GM19438 (cell line): ENCODE measurements around the gene TMEM243.
"Not testable (repeated sequence)": the region's sequence is repeated elsewhere in the genome, so short reads cannot be mapped to it uniquely, and the experiment has no call there.

Experiments used
- ATAC-seq: cut with Tn5 transposase; IDR thresholded peaks from one replicate; pipeline ENCODE4 v1.9.1; 2021; ENCODE audit warnings: low read depth; ENCODE audit not compliant: unreplicated experiment

The TMEM243 gene

DNA sequence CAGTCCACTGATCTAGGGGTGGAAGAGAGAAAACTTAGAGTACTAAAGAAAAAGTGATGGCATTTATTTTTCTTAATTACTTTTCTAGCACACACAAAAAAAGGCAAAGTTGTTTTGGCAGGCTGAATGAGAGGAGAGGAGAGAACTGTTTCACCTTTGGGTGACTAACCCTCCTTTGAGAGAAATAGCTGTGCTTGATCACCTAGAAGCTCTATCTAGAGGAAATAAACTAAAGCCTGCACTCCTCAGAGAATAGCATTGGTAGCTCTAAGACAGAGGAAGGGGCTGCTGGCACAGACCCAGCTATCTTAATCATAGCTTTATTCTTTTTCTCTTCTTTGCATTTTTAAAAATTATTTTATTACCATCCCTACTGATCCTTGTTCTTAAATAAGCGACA is 6.3 kb downstream of the TMEM243 start:
- no peak for ATAC-seq

DNA sequence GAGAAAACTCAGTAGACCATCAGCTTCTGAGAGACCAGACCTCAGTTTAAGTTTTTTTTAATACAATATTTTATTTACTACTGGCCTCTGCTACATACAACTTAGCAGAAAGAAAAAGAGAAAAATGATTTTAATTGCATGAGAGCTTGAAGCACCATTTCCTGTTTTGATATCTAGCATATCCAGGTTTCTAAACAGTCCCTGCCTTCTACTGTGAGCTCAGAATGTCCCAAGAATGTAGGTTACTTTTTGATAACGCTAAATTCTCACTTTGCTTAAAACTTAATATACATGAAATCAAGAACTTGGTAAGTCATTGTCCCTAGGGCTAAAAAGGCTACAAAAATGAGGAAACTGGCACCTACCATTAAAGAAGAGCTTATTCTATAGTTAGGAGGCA is 7.0 kb downstream of the TMEM243 start:
- ATAC-seq, result no peak

DNA sequence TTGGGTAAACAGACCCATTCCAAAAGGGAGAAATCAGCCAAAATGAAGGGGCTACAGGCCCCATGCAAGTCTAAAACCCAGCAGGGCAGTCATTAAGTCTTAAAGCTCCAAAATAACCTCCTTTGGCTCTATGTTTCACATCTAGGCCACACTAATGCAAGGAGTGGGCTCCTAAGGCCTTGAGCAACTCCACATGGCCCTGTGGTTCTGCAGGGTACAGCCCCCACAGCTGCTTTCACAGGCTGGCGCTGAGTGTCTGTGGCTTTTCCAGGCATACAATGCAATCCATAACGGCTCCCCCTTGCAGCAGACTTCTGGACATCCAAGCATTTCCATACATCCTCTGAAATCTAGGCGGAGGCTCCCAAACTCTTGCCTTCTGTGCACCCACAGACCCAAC is 9.0 kb downstream of the TMEM243 start:
- ATAC-seq, result no peak

DNA sequence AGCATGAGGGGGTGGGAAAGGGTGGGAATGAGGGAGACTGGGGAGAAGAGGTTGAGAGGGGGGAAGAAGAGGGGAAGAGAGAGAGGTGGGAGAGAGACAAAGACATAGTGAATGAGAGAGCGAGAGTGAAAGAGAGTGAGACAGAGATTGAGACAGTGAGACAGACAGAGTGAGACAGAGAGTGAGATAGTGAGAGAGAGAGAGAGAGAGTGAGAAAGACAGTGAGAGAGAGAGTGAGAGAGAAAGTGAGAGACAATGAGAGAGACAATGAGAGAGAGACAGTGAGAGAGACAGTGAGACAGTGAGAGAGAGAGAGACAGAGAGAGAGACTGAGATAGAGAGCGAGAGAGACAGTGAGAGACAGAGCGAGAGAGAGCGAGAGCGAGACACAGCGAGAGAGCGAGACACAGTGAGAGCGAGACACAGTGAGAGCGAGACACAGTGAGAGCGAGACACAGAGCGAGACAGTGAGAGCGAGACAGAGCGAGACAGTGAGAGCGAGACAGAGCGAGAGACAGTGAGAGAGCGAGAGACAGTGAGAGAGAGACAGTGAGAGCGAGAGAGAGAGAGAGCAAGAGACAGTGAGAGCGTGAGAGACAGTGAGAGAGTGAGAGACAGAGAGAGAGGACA is 10.1 kb downstream of the TMEM243 start:
- no peak for ATAC-seq

DNA sequence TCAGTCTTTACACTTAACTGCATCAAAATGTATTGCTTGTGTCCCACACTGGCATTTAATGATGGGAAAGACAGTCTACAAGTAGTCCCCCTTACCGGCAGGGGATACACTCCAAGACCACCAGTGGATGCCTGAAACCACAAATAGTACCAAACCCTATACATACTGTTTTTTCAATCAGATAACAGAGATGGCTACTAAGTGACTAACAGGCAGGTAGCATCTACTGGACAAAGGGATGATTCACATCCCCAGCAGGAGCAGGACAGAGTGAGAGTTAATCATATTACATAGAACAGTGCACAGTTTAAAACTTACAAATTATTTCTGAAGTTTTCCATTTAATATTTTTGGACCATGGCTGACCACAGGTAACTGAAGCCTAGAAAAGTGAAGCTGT is 13.2 kb downstream of the TMEM243 start:
- no peak for ATAC-seq

DNA sequence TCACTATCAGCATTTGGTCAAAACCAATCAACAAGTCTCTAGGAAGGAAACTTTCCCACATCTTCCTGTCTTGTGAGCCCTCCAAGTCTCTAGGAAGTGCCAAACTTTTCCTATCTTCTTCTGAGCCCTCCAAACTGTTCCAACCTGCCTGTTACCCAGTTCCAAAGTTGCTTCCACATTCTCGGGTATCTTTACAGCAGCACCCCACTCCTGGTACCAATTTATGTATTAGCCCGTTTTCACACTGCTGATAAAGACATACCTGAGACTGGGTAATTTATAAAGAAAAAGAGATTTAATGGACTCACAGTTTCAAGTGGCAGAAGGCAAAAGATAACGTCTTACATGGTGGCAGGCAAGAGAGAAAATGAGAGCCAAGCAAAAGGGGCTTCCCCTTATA is 13.8 kb downstream of the TMEM243 start:
- not testable (repeated sequence) for ATAC-seq

DNA sequence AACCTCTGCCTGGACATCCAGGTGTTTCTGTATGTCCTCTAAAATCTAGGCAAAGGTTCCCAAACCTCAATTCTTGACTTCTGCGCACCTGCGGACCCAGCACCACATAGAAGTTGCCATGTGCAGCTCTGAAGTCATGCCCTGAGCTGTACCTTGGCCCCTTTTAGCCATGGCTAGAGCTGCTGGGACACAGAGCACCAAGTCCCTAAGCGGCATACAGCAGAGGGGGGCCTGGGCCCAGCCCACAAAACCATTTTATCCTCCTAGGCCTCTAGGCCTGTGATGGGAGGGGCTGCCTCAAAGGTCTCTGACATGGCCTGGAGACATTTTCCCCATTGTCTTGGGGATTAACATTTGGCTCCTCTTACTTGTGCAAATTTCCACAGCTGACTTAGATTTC is 14.6 kb downstream of the TMEM243 start:
- no peak for ATAC-seq

DNA sequence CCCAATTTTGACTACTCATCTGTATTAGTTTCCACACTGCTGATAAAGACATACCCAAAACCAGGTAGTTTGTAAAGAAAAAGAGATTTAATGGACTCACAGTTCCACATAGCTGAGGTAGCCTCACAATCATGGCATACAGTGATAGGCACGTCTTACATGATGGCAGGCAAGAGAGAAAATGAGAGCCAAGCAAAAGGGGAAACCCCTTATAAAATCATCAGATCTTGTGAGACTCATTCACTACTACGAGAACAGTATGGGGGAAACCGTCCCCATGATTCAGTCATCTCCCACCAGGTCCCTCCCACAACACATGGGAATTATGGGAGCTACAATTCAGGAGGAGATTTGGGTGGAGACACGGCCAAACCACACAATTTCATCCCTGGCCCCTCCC is 15.6 kb downstream of the TMEM243 start:
- not testable (repeated sequence) for ATAC-seq

DNA sequence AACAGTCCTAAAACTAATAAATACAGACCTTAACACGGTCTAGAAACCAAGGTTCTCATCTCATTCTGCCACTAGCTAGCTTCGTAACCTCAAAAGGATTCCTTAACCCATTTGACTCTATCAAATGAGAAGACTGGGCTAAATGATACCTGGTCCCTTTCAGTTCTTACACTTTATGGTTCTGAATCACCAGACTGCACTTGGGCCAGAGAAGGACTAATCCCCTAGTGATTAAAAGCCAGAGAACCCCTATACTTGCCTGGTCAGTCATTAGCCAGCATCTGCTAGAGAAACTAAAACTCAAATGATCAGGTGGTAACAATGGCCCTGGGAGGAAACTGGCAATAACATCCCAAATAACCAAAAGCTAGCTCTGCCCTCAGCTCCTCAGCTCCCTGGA is 16.8 kb downstream of the TMEM243 start:
- ATAC-seq, result no peak

DNA sequence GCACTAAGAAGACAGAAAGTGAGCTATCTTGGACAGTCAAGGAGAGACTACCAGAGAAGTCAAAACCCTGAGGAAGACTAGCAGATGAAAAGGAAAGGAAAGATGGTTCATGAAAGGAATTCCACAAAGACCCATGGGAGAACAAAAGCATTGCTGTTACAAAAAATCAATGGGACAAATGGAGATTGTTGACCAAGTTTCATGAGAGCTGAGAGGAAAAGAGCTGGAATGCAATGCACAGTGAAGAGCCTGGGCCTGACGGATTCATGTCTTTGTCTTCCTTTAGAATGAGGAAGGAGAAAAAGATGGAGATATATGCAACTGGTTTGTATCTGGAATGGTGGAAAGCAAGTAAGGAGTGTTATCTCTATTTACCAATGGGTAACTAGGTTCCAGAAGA is 17.3 kb downstream of the TMEM243 start:
- ATAC-seq, result no peak

DNA sequence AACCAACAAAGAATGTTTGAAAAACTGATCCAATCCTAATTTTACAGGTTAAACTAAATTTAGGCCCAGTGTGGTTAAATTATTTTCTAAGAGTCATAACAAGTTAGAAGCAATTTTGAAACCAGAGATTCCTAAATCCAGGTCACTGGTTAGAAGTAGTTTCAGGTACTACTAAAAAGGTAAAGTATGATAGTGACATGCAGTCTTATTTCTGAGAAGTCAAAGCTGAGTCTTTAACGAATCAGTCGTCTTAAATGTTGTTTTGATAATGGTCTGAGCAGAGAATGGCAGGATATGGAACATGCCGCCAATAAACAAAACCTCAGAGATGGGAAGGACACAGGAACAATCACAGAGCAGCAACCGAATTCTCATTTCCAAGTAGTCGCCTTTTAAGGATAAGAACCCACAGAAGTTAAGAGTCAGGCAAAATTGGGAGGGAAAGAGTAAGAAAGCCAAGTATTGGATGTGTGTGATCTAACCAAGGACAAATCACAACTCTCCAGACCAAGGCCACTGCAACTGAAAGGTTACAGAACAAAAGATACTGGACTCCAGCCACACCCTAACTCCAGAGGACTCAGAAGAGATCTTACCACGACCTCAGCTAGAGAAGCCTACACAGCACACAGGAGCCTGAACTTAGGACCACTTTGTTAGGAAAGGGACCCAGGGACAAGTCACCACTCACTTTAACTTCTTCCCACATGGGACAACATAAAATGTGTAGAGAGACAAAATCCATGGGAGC is 19.7 kb downstream of the TMEM243 start:
- no peak for ATAC-seq

DNA sequence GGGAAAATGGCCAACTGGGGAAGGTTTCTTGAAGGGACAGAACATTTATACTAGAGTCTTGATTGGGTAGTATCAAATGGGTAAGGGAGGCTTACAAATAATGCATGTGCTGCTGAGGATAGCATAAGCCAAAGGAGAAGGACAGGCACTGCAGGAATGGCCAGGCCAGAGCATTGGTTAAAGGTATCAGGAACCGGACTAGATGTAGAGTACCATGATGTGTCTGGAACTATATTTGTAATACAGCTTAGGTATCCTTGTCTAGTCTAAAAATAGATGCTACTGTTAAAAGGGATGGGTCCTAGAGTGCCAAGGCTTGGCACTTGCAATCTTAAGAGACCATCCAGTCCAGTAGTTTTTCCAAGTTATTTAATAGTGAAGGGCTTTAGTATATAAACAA is 20.3 kb downstream of the TMEM243 start:
- no peak for ATAC-seq

DNA sequence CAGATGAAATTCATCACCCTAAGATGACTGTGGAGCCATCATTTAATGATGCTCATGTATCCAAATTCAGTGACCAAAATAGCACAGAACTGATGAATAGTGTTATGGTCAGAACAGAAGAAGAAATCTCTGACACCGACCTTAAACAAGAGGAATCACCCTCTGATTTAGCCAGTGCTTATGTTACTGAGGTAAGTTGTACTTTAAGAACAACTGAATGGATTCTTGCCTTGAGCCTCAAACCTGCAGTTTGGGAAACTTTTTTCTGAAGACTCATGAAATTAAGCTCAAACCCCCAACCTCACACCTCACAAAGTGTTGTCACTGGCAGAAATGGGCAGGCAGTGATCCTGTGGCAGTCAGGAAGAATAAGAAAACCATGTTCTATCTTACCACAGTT is 25.6 kb downstream of the TMEM243 start:
- no peak for ATAC-seq

DNA sequence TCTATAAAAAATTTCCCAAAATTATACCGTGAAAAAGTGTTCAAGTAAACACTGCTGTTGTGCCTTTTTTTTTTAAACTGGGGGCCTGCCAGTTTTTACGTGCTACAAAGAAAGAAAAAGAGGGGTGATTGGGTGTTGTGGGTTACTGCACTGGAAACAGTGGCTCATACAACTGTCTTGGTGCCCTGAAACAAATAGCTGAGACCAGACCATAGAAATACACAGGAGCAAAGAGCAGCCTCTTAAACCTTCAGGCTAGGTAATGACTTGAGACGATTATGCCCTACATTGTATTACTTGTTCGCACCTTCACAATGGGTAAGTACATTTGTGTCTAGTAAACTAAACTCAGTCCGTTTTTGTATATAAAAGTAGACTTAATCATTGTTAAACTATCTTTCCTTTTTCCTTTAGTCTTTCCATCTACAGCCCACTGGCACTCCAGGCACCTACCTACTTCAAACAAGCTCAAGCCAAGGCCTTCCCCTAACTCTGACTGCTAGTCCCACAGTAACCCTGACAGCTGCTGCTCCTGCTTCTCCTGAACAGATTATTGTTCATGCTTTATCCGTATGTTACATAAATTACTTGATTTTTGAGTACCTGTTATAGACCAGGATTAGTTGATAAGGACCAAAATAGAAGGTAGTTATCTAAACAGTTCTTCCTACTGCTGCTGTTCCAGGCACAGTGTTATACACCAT is 26.6 kb downstream of the TMEM243 start:
- no peak for ATAC-seq

DNA sequence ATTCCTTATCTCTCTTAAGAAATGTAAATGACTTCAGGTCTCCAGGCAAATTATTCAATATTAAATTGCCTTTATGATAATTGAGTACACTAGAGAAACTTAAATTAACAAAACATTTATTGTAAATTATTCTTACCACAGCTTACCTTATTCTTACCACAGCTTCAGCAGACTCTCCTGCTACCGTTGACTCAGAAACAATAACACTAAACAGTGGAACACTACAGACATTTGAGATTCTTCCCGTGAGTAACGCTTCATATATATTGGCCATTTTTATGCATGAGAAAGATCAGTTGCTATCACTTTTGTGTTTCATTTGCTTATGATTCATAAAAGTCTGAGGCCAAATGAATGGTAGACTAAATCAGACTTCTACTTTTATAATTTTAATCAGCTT is 28.7 kb downstream of the TMEM243 start:
- ATAC-seq, result no peak

DNA sequence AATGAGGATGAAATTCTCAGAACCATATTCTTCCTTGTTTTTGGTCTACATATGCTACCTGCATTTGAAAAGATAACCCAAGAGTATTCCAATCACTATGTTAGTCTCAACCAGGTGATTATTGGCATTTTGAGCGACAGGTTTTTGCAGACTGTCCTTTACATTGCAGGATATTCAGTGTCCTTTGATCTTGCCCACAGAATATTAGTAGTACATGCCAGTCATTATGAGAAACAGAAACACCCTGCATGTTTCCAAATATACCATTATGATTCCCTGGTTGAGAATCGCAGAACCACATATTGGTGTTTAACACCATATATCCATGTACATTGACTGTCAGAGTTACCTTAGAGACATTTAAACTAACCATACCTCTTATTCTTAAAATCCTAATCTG is 30.6 kb downstream of the TMEM243 start:
- no peak for ATAC-seq

DNA sequence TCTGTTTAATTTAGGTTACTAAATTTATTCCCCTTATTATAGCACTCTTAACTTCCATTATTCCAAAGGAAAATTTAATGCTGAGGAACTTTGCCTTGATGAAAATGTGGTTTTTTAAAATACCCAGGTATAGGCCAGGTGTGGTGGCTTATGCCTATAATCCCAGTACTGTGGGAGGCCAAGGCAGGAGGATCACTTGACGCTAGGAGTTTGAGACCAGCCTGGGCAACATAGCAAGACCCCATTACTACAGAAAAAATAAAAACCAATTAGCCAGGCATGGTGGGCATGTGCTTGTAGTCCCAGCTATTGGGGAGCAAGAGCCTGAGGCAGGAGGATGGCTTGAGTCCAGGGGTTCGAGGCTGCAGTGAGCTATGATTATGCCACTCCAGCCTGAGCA is 32.4 kb downstream of the TMEM243 start:
- no peak for ATAC-seq

DNA sequence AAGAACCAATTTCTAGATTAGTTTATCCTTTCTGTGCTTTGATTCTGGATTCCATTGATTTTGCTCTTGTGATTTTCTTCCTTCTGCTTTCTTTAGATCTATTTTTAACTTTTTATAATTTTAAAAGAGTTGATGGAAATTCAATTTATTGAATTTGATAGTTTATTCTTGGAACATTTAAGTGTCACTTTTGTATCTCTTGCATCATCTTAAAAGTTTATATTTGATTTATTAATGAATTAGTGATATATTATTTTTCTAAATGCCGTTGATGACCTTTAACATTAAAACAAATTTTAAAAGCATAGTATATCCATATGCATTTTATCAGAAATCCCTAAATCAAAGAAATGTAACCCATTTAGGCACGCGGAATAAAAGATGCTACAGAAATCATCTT is 40.4 kb downstream of the TMEM243 start:
- no peak for ATAC-seq

DNA sequence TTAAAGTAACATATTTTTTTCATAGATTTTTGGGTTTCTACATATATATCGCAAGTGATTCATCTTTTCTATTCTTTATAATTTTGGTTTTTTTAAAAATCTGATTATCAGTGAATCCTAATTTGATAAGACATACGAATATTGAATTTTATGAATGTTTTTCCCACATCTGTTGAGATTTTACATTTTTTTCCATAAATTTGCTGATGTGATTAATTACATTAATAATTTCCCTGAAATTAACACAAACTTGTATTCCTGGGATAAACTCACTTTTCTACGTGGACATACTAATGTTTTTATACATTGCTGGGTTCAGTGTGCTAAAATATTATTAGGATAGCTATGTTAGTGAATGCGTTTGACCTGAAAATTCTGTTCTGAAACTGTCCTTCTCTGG is 41.2 kb downstream of the TMEM243 start:
- no peak for ATAC-seq

DNA sequence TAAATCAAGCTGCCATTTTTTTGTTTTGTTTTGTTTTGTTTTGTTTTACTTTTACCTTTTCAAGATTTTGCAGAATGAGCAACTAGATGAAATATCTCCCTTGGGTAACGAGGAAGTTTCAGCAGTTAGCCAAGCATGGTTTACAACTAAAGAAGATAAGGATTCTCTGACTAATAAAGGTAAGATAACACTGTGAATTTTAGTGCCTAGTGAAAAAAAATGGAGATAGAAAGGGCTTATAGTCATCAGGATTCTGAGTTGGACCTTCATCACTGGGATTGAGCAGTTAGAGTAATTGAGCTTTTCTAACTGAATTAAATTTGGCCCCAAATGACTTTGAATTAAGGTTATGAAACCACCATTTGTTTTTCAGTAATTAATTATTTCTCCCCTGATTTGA is 46.1 kb downstream of the TMEM243 start:
- no peak for ATAC-seq

DNA sequence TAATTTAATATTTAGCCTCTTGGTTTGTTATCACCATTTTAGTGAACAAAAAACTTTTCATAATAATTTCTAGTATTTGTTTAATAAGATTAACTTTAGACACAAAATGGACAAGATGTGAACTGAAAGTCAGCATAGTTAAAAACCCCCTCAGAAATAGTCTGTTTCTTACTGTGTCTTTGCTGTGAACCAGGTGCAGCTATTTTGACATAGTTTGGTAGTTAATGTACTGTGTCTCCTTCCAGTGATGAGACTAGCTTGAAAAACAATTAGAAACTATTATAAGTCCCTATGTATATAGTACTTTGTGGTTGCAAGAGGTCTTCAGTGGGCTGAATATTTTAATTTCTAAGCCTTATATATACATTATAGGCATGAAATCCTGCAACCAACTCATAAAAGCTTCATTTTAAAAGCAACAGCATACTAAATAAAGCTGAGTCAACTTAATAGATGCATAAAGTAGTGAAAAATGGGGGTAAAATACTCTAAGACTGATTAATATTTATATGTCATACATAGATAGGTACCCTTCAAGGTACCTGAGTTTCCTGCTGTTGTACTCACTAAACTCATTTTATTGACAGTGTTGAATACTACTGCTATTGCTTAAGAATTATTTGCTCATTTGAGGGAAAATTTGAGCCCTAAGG is 48.1 kb downstream of the TMEM243 start:
- ATAC-seq, result no peak
